Vagina (tissue), 2 donors: ENCODE measurements around the gene ECT2.

Source experiments
- POLR2AphosphoS5 ChIP-seq, 2 donors: sonication (generic); formaldehyde crosslinking; IDR thresholded peaks; one replicate each; pipeline ENCODE4 v1.9.0; 2017; ENCODE audit warnings: antibody characterized with exemption in 2 of 2, mild to moderate bottlenecking in 2 of 2, low read depth in 1 of 2; ENCODE audit not compliant: insufficient read depth in 1 of 2
- TF ChIP-seq, protein P1 (sequence below), 3 experiments: fragments of 450-650 bp in 2 of 3; fragments of 200-600 bp in 1 of 3; sonication (generic) in 1 of 3; IDR thresholded peaks; one replicate each; pipeline ENCODE4 v1.5.1; 2017 to 2019; ENCODE audit warnings: antibody characterized with exemption in 3 of 3, mild to moderate bottlenecking in 2 of 3, moderate library complexity in 2 of 3

DNA sequence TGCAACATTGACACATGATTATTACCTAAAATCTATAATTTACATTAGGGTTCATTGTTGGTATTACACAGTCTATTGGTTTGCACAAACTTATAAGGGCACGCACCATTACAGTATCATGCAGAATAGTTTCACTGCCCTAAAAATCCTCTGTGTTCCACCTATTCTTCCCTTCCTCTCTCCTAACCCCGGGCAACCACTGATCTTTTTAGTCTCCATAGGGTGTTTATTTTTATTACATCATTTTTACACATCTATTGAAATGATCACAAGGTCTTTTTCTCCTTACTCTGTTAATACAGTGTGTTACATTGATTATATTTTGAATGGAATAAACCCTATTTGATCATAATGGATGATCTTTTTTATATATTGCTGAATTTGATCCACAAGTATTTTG, 15.5 kb upstream of the ECT2 start:
- TF ChIP-seq, protein P1, sequence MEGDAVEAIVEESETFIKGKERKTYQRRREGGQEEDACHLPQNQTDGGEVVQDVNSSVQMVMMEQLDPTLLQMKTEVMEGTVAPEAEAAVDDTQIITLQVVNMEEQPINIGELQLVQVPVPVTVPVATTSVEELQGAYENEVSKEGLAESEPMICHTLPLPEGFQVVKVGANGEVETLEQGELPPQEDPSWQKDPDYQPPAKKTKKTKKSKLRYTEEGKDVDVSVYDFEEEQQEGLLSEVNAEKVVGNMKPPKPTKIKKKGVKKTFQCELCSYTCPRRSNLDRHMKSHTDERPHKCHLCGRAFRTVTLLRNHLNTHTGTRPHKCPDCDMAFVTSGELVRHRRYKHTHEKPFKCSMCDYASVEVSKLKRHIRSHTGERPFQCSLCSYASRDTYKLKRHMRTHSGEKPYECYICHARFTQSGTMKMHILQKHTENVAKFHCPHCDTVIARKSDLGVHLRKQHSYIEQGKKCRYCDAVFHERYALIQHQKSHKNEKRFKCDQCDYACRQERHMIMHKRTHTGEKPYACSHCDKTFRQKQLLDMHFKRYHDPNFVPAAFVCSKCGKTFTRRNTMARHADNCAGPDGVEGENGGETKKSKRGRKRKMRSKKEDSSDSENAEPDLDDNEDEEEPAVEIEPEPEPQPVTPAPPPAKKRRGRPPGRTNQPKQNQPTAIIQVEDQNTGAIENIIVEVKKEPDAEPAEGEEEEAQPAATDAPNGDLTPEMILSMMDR (IDR thresholded peaks at IDR 0.05): no peak
- no peak for TF ChIP-seq POLR2AphosphoS5 (IDR thresholded peaks at IDR 0.05; ENCODE audit: insufficient read depth in 1 of 2, low read depth in 1 of 2)
